Neural crest cell (in vitro differentiated cells): ENCODE data around the gene PRKCI. TPM values are rescaled to one million over a fixed set of nuclear protein-coding genes. Genes with fewer than 3 reads are reported as not detected.

Source experiments
- DNase-seq: peaks from one replicate; pipeline ENCODE4 v3.0.0; 2021; ENCODE audit warnings: low read depth, mixed read lengths, low spot score
- H3K27ac Mint-ChIP-seq: one replicate; pipeline ENCODE4 v1.8.0; 2021; ENCODE audit warnings: mild to moderate bottlenecking, mixed read lengths; ENCODE audit not compliant: unreplicated experiment
- H3K27me3 Mint-ChIP-seq: 2 replicates; pipeline ENCODE4 v1.8.0; 2021; ENCODE audit warnings: low read depth, mild to moderate bottlenecking, mixed read lengths
- H3K36me3 Mint-ChIP-seq: 2 replicates; pipeline ENCODE4 v1.8.0; 2021; ENCODE audit warnings: low read depth, mild to moderate bottlenecking, mixed read lengths
- H3K4me1 Mint-ChIP-seq: 2 replicates; pipeline ENCODE4 v1.8.0; 2021; ENCODE audit warnings: mixed read lengths
- H3K4me3 Mint-ChIP-seq: one replicate; pipeline ENCODE4 v1.8.0; 2021; ENCODE audit warnings: mild to moderate bottlenecking, mixed read lengths
- H3K9me3 Mint-ChIP-seq: 2 replicates; pipeline ENCODE4 v1.8.0; 2021; ENCODE audit warnings: mixed read lengths
- total RNA-seq: library from RNA; stranded (reverse); gene quantifications from 2 replicates; pipeline ENCODE4 v1.2.1, GENCODE V29; 2021
- TF ChIP-seq, protein P1 (sequence below): fragments of 200-600 bp; sonication (generic); conservative IDR thresholded peaks from 2 replicates; pipeline ENCODE4 v1.5.0; 2021; ENCODE audit warnings: antibody characterized with exemption, mild to moderate bottlenecking

The PRKCI gene
- total RNA-seq, 1 donor from 2014 or later = 33.4 TPM

DNA sequence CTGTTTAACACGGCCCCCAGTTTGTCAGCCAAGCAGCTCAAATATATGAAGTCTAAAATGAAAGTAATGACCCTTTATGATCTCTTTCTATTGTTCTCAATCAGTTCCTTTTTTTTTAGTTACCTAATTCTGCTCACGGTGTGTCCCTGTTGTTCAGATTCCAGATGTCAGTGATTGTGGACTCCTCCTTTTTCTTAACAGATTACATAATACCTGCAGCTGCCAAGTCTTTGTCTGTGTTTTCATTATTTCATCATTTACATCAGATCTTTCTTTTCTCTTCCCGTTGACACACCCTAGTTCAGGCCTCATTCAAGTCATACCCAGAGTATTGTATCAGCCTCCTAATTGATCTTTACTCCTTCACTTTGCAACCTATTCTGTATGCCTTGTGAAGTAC is 79.2 kb downstream of the PRKCI start:
- TF ChIP-seq, protein P1, sequence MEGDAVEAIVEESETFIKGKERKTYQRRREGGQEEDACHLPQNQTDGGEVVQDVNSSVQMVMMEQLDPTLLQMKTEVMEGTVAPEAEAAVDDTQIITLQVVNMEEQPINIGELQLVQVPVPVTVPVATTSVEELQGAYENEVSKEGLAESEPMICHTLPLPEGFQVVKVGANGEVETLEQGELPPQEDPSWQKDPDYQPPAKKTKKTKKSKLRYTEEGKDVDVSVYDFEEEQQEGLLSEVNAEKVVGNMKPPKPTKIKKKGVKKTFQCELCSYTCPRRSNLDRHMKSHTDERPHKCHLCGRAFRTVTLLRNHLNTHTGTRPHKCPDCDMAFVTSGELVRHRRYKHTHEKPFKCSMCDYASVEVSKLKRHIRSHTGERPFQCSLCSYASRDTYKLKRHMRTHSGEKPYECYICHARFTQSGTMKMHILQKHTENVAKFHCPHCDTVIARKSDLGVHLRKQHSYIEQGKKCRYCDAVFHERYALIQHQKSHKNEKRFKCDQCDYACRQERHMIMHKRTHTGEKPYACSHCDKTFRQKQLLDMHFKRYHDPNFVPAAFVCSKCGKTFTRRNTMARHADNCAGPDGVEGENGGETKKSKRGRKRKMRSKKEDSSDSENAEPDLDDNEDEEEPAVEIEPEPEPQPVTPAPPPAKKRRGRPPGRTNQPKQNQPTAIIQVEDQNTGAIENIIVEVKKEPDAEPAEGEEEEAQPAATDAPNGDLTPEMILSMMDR = no peak
- Mint-ChIP-seq H3K4me3 (no peak overlapping the region), H3K9me3 (no peaks in the 10 kb centered on the region), H3K27me3 (no peaks in the 10 kb centered on the region), H3K4me1 (no peaks in the 10 kb centered on the region), H3K36me3 (no peaks in the 10 kb centered on the region), H3K27ac (no peak overlapping the region)
- no peak for DNase-seq

DNA sequence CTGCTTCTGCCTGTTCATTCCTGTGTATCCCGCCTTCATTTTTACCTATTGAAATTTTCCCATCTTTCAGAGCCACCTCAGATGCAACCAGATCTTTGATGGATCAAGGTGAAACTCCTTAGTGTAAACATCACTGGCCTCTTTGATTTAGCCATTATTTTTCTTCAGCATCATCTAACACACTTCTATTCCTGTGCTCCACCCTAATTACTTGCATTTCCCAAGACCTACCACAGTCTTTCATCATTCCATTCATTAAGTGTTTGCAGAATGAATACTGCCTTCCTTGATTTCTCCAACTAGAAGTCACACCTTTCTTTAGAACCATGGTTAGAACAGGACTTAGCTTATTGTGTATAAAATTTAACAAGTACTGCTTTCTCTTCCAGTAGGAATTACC is 79.8 kb downstream of the PRKCI start:
- no peaks in the 10 kb centered on the region for H3K27me3 Mint-ChIP-seq
- no peaks in the 10 kb centered on the region for H3K4me1 Mint-ChIP-seq
- no peak for DNase-seq
- no peaks in the 10 kb centered on the region for H3K36me3 Mint-ChIP-seq
- no peak overlapping the region for H3K4me3 Mint-ChIP-seq
- TF ChIP-seq, protein P1 = no peak
- no peaks in the 10 kb centered on the region for H3K9me3 Mint-ChIP-seq
- H3K27ac Mint-ChIP-seq = no peak overlapping the region

DNA sequence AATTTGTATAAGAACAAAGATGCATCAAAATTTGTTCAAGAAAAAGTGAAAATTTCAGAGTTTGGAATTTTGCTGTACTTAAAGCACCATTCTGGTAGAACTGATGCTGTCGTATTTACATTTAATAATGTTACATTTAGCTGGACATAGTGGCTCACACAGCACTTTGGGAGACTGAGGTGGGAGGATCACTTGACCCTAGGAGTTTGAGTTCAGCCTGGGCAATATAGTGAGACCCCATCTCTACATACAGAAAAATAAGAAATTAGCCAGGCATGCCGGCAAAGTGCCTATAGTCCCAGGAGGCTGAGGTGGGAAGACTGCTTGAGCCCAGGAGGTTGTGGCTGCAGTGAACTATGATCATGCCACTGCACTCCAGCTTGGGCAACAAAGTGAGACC is 83.8 kb downstream of the PRKCI start:
- no peak overlapping the region for H3K4me3 Mint-ChIP-seq
- no peaks in the 10 kb centered on the region for H3K9me3 Mint-ChIP-seq
- H3K27me3 Mint-ChIP-seq = no peaks in the 10 kb centered on the region
- H3K4me1 Mint-ChIP-seq = peaks cover 4% of the 10 kb centered on the region
- no peaks in the 10 kb centered on the region for H3K36me3 Mint-ChIP-seq
- no peak for DNase-seq
- H3K27ac Mint-ChIP-seq = no peak overlapping the region
- TF ChIP-seq, protein P1 = no peak

DNA sequence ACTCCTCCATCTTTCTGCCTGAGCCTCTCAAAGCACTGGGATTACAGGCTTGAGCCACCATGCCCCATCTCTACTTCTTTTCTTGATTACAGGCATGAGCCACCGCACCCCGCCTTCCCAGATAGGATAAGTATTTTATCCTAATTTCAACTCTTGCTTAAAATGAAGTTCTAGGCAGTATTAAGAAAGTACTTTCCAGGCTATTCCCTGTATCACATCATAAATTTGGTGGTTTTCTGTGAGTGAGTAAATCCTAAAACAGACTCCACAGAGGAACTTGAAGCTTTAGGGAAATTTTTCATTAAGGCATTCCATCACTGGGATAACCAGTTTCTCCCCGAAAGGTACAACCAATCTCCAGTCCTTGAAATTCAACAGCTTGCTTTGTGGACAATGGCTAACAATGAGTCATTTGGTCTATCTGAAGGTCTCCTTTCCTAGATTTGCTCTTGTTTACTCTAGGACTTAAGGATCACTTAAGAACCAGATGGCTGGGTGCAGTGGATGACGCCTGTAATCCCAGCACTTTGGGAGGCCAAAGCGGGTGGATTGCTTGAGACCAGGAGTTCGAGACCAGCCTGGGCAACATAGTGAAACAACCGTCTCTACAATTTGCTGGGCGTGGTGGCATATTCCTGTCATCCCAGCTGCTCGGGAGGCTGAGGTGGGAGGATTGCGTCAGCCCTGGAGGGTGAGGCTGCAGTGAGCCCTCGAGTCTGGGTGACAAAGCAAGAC is 85.6 kb downstream of the PRKCI start:
- Mint-ChIP-seq H3K36me3 (no peaks in the 10 kb centered on the region), H3K4me1 (peaks cover 4% of the 10 kb centered on the region), H3K4me3 (no peak overlapping the region), H3K27me3 (no peaks in the 10 kb centered on the region), H3K27ac (no peak overlapping the region), H3K9me3 (no peaks in the 10 kb centered on the region)
- DNase-seq = no peak
- TF ChIP-seq, protein P1 = no peak

DNA sequence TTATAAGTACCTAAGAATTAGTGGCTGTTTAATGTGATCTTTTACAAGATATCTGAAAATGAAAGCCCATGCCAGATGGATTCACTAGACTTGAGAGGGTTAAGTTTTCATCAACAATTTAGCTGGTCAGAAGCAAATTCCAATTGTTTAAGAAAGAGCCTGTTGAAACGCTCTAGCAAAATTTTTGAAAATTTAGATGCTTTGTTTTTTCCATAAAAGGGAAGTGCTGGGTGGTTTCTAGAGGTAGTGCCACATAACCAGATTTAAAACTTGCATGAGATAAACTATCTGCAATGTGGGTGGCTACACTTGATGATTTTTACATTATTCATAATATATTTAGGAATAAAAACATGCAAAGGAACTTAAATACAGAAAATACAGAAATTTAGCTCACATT is 86.8 kb downstream of the PRKCI start:
- Mint-ChIP-seq H3K27me3 (no peaks in the 10 kb centered on the region), H3K36me3 (no peaks in the 10 kb centered on the region), H3K27ac (no peak overlapping the region), H3K9me3 (no peaks in the 10 kb centered on the region), H3K4me3 (no peak overlapping the region), H3K4me1 (peaks cover 4% of the 10 kb centered on the region)
- TF ChIP-seq, protein P1 = no peak
- no peak for DNase-seq
